Measurements from ENCODE around the gene CAMSAP2.
A peak's percentile ranks its signal among the peaks of the same experiment; 100 is the strongest.
"Not testable (repeated sequence)": the region's sequence is repeated elsewhere in the genome, so short reads cannot be mapped to it uniquely, and the experiment has no call there.

The CAMSAP2 gene

DNA sequence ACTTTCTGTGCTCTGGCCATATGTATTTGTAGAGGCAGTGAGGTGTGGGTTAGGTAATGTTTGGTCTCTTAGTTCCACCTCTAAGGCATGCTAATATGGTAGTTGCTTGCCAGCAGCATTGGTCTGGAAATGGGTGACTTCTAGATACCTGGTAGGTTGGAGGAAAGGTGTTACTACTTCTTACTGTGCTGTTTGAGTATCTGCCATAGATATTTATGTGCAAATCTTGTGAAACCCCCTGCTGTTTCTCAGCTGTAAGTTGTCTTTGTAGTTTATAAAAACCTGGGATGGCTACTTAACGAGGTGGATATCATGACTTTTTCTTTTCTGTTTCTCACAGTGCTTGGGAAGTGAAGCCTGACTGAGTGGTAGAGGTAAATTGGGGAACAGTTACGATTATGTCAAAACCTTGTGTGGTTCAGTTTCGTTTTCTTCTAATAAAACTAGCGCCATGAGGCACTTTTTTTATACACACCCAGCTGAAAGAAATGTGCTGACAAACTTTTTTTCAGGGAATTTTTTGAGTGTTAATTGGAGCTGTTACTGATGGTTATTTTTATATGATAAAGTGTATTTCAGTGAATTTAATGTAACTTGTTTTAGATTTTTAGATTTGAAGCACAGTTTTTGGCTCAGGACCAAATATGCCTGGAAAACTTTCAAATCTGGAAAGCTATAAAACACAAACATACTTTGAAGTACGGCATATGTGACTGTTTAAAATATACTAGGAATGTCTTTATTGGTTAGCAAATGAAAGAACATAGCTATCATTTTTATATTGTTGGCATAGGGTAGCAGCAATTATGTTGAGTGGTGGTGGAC lies 42.1 kb downstream of the CAMSAP2 start:
- DNase-seq (ENCODE audit: low read depth in 2 of 2), result no peak

DNA sequence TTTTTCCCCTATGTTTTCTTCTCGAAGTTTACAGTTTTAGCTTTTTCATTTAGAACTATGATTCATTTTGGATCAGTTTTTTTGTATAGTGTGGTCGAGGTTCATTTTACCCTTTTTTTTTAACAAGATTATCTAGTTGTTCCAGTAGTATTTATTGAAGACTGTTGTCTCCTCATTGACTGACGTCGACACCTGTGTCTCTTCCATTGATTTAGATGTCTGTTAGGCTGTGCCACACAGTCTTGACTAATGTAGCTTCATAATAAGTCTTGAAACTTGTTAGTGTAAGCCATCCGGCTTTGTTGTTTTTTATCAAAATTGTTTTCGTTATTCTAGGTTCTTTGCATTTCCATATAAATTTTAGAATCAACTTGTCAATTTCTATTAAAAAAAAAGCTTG lies 45.2 kb downstream of the CAMSAP2 start:
- DNase-seq (ENCODE audit: low read depth in 2 of 2), result no peak

DNA sequence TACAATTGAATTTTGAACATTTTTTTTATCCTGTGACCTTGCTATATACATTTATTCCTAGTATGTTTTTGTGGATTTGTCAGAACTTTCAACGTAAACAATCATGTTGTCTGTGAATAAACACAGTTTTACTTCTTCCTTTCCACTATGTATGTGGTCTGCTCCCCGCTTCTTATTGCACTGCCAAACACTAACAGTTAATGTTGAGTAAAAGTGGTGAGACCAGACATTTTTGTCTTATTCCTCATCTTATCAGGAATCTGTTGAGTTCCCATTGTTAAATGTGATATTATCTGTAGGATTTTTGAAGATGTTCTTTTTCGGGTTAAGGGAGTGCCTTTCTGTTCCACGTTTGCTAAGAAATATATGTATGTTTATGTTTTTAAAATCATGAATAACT lies 45.9 kb downstream of the CAMSAP2 start:
- no peak for DNase-seq (ENCODE audit: low read depth in 2 of 2)

DNA sequence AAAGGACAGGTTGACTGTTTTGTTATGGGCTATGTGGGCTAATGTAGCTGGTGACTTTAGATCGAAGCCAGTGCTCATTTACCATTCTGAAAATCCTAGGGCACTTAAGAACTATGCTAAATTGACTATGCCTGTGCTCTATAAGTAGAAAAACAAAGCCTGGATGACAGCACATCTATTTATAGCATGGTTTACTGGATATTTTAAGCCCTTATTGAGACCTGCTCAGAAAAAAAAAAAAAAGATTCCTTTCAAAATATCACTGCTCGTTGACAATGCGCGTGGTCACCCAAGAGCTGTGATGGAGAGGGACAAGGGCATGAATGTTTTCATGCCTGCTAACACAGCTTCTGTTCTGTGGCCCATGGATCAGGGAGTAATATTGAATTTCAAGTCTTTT lies 48.1 kb downstream of the CAMSAP2 start:
- no peak for DNase-seq (ENCODE audit: low read depth in 2 of 2)

DNA sequence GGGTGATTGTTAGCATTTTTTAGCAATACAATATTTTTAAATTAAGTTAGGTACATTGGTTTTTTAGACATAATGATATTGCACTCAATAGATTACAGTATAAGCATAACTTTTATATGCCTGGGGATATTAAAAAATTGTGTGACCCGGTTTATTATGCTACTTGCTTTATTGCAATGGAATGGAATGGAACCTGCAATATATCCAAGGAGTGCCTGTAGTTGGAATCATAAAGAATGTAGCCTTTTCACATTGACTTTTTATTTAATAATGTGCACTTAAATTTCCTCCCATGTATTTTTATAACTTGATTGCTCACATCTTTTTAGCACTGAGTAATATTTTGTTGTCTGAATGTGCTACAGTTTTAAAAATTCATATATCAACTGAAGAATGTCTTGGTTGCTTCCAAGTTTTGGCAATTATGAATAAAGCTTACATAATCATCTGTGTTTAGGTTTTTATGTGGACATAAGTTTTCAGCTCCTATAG lies 49.2 kb downstream of the CAMSAP2 start:
- no peak for DNase-seq (ENCODE audit: low read depth in 2 of 2)

DNA sequence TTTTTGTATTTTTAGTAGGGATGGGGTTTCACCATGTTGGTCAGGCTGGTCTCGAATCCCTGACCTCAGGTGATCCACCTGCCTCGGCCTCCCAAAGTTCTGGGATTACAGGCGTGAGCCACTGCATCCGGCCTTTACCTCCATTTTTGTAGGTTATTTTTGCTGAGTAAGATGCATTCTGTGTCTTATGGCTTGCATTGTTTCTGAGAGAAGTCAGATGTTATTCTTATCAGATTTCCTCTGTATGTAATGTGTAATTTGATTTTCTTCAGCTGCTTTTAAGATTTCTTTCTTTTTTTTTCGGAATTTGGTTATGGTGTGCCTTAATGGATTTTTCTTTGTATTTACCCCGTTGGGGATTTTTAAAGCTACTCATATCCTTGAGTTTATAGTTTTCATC lies 52.3 kb downstream of the CAMSAP2 start:
- not testable (repeated sequence) for DNase-seq (ENCODE audit: low read depth in 2 of 2)

DNA sequence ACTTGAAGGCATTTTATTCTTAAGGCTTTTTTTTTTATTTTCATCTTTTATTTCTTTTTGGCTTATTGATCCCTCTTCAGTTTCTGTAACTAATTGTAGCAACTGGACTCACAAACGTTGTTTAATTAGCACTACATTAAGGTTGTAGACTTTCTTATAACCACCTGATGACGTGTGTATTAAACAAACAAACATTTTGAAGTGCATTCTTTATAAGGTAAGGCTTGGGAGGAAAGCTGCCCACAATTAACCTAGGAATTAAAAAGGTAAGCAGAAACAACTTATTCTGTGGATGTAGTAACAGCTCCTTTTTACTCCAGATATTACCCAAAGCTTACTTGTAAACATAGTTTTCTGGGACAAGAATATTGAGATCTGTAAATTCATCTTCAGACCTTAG lies 55.0 kb downstream of the CAMSAP2 start:
- DNase-seq (ENCODE audit: low read depth in 2 of 2), result no peak

DNA sequence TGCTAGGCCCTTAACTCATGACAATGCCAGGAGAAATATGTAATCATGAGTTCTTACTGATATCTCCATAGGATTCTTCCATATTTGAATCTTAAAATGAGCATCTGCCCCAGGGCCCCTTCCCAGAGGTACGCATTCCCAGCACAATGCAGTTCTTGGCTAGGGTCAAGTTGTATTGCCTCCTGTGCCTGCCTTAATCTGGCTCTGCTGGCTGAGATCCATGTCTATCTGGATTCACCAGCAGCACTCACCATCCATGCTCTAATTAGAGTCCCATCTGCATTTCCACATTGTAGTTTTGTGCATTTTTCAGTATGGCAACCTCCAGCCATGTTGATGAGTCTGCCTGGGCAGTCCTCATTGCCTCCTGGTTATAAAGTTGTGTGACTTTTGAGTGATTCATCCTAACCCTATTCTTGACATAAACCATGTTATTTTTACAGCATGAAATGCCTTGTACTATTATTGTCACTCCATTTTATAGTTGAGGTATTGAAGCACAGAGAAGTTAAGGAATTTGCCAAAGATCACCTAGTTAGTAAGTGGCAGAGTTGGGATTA lies 55.9 kb downstream of the CAMSAP2 start:
- DNase-seq (ENCODE audit: low read depth in 2 of 2), result no peak

DNA sequence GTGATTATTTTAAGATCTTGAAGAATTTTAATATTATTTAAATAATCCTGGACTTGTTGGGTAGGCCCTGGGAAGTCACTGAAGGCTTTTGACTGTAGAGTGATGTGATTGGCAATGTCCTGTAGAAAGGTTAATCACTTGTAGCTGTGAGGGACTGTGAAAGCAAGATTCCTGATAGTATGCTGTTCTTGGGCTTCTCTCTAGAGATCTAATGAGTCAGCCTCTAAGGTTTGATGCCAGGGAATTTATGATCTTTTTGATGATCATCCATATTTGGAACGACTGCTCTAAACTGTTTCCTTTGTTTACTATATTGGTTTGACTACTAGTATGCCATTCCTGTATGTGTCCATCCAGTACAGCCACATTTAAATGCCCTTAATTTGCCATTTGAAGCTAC lies 56.5 kb downstream of the CAMSAP2 start:
- DNase-seq (ENCODE audit: low read depth in 2 of 2), result no peak

DNA sequence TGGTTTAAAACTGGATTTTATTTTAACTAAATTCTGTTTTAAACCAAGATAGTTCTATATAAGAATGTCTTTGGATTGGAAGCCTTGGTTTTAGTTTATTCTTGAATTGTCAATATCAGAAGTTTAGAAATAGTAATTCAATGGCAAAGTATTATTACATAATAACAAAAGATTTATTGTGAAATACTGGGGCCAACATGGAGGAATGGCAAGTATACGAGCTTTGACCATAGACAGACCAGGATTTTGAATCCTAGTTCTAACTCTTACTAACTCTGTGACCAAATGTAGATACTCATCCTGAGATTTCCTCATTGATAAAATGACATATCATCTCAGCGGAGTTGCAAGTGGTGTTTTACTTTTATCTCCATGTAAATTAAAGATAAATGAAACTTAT lies 63.3 kb downstream of the CAMSAP2 start:
- no peak for DNase-seq (ENCODE audit: low read depth in 2 of 2)

DNA sequence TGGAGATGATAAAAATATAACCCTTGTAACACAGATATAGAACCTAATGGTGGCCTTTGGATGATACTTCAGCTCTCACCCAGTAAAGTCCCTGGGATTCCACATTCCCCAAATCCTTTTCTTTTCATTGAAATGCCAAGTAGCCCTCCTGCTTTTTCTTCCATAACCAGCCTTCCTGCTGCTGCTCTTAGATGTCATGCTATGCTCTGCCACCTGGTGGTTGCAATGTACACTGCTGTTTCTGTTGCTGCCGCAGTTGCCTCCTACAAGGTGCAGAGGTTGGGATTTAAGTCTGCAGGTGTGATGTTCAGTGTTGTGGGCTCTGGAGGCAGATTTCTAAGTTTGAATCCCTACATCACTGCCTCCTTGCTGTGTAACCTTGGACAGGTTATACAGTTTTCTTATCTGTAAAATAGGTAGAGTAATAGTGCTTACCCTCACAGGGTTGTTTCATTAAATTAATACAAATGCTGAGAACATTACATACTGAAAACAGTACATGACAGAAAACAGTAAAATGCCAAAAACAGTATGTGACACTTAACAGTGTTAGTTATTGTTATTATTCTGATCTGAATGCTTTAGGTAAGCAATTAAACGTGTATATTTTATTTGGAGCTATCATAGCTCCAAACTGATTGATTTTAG lies 64.3 kb downstream of the CAMSAP2 start:
- DNase-seq (ENCODE audit: low read depth in 2 of 2), result peak; percentile 55 to 70

DNA sequence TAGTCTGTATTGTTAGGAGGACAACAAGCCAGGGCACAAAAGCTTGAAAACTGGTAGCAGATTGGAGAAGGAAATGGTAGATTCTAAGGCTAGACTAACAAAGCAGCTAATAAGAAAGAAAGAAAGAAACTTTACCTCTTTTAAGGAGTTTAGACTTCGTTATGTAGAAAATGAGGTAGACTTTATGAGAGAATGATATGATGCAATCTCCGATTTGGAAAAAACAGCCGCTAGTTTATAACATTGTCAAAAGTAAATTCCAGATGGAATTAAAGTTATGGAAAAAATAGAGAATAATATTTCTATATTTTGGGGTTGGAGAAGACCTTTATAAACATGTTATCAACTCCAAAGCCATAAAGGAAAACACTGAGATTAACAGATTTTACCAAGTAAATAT lies 67.0 kb downstream of the CAMSAP2 start:
- DNase-seq (ENCODE audit: low read depth in 2 of 2), result no peak

DNA sequence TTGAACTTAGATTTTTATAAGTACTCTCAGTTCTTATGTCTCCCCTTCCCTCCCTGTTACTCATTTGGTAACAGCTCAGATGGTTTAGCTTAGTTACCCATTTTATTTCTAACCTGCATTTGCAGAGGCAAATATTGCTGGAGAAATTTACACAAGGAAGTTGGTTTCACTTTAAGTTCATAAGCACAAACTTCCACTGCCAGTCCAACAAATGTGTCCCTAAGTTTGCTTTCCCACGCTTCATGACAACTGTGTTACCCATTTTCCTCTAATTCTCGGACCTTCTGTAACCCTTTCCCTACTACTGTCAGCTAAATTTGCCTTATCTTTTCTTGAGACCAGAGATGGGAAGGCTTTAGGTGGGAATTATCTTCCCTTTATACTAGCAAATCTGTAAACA lies 70.2 kb downstream of the CAMSAP2 start:
- no peak for DNase-seq (ENCODE audit: low read depth in 2 of 2)

DNA sequence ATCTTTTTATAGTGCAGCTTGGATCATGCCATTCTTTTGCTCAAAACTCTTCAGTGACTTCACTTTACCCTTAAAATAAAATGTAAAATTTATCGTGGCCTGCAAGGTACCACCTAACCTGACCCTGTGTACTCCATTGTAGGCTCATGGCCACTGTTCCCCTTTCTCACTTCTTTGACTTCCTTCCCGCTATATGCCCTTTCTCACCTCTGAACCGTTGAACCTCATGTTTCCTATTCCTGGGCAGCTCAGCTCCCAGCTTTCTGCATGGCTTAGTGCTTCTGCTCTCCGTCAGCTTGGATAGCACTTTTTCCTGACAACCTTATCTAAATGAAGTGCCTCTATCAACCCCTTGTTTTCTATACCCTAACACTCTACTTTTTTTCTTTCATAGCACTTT lies 73.0 kb downstream of the CAMSAP2 start:
- no peak for DNase-seq (ENCODE audit: low read depth in 2 of 2)

DNA sequence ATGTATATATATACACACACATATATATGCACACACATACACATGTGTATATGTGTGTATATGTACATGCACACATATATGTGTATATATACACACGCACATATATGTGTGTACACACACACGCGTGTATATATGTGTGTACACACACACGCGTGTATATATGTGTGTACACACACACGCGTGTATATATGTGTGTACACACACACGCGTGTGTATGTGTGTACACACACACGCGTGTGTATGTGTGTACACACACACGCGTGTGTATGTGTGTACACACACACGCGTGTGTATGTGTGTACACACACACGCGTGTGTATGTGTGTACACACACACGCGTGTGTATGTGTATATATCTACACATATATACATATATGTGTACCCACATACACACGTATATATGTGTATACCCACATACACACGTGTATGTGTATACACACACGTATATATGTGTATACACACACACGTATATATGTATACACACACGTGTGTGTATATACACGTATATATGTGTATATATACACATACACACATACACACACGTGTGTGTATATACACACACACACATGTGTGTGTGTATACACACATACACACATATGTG lies 78.0 kb downstream of the CAMSAP2 start:
- DNase-seq (ENCODE audit: low read depth in 2 of 2), result not testable (repeated sequence)

DNA sequence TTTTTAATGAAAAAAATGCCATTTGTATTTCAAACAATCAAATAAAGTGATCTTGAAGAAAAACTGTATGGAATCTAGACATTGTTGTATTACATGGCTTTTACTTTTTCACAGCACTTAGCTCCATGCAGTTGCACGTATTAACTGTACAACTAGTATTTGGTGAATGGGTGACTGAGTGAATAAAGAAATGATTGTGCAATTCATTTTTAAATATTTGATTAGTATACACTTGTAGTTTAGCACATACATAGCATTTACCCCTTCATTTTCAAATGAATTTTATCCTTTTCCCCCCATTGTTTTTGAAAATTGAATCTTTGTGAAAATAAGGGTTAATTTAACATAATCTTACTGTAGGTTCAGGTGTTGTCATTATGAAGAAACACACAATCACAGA lies 79.6 kb downstream of the CAMSAP2 start:
- no peak for DNase-seq (ENCODE audit: low read depth in 2 of 2)

DNA sequence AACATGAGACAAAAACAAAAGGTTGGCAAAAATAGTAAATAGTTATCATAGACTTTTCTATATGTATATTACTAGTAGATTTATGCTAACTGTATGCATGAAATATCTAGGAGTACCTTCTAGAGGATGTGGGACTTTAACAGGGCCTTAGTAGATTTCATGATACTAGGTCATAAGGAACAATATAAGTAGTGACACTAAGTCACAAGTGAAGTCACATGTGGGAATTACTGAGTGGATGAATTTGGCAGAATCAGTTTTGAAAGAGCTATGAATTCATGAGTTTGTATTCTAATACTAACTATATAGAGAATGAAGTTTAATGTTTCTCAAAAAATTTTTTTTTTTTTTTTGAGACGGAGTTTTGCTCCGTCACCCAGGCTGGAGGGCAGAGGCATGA lies 81.0 kb downstream of the CAMSAP2 start:
- no peak for DNase-seq (ENCODE audit: low read depth in 2 of 2)

DNA sequence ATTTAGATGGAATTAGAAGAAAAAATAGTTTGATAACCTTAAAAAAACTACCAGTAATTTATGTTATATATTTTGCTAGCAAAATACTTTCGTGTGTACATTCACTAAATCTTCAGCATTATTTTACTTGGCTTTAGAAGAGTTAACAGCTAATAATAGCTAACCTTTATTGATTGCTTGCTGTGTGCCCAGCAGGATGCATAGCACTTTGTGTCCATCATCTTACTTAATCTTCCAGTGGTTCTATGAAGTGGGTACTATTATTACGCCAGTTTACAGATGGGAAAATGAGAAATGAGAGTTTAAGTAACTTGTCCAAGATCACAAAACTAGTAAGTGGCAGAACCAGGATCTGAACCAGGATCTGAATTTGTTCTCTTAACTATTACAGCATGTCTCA lies 92.4 kb downstream of the CAMSAP2 start:
- DNase-seq (ENCODE audit: low read depth in 2 of 2), result no peak

DNA sequence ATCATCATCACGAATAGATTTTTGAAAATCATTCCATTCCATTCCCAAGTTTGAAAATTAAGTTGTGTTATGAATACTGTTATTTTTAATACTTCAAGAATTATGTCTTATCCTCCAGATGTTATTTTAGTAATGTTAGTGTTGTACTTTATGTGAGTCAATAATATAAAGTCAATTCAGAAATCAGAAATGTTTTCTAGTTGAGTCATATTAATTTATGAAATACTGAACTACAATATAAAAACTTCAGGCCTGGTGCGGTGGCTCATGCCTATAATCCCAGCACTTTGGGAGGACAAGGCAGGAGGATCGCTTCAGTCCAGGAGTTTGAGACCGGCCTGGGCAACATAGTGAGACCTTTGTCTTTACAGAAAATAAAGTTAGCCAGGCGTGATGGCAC lies 95.7 kb downstream of the CAMSAP2 start:
- no peak for DNase-seq (ENCODE audit: low read depth in 2 of 2)

DNA sequence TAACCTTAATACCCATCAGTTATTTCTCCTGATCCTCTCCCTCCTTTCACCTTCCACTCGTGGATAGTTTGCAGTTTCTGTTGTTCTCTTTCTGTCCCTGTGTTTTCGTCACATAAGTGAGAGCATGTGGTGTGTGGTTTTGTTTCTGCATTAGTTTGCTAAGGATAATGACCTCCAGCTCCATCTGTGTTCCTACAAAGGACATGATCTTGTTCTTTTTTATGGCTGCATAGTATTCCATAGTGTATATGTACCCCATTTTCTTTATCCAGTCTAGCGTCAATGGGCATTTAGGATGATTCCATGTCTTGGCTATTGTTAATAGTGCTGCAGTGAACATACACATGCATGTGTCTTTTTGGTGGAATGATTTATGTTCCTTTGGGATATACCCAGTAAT lies 97.5 kb downstream of the CAMSAP2 start:
- no peak for DNase-seq (ENCODE audit: low read depth in 2 of 2)

DNA sequence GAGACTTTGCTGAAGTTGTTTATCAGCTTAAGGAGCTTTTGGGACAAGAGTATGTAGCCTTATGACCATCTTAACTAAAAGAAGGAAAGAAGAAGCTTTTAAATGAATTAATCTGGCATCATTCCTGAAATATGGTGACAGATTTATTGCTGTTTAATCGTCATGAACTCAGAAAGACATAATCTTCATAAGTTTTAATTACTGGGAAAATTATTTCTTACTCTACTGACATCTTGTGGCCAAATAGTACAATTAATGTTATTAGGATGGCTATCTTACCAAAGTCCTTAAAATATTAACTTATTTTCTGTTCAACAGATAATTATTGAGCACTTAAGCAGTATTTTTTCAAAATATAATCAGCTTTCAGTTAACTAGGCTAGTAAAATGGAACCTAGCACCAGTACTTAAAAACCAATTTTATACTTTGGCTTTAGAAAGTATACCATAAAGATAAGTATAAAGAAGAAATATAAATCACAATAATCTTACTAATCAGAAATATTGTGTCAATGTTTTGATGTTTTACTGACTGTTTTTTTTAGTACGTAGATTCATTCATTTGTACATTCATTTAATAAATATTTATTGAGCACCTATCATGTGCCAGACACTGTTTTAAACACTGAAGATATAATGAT lies 99.4 kb downstream of the CAMSAP2 start:
- no peak for DNase-seq (ENCODE audit: low read depth in 2 of 2)

All from stimulated activated CD4-positive, alpha-beta T cell treated with anti-CD3 and anti-CD28 coated beads, Interleukin-4, amount 100 ng/mL, for 48 hours (primary cell).